IPS-20b (cell line): ENCODE measurements around the gene UBA1.
A peak's percentile ranks its signal among the peaks of the same experiment; 100 is the strongest.

Source experiments
- H3K27ac ChIP-seq: one replicate; pipeline ENCODE4 v1.5.1; 2013; ENCODE audit warnings: low read length
- H3K27me3 ChIP-seq: 2 replicates; pipeline ENCODE4 v1.6.1; 2013; ENCODE audit warnings: mild to moderate bottlenecking, low read length, inconsistent platforms; ENCODE audit not compliant: insufficient read depth
- H3K36me3 ChIP-seq: 2 replicates; pipeline ENCODE4 v1.6.1; 2013; ENCODE audit warnings: low read depth, mild to moderate bottlenecking, inconsistent platforms, low read length, moderate library complexity; ENCODE audit not compliant: insufficient read depth
- H3K4me1 ChIP-seq: 2 replicates; pipeline ENCODE4 v1.6.1; 2013; ENCODE audit warnings: mild to moderate bottlenecking, control low read depth, inconsistent platforms, low read length, moderate library complexity; ENCODE audit not compliant: insufficient read depth
- H3K4me3 ChIP-seq: 2 replicates; pipeline ENCODE4 v1.5.1; 2013; ENCODE audit warnings: mild to moderate bottlenecking, low read length, inconsistent platforms
- H3K9ac ChIP-seq: 2 replicates; pipeline ENCODE4 v1.6.1; 2013; ENCODE audit warnings: low read depth, mild to moderate bottlenecking, inconsistent platforms, low read length, moderate library complexity
- H3K9me3 ChIP-seq: 2 replicates; pipeline ENCODE4 v1.6.1; 2013; ENCODE audit warnings: mild to moderate bottlenecking, low read depth, low read length, inconsistent platforms; ENCODE audit not compliant: insufficient read depth

UBA1 gene

GRCh38 chrX:47229427-47229826 is 35.8 kb downstream of the UBA1 start:
- Histone ChIP-seq H3K27ac (no peak overlapping the region), H3K4me1 (no peaks in the 10 kb centered on the region), H3K9me3 (no peaks in the 10 kb centered on the region), H3K27me3 (no peaks in the 10 kb centered on the region), H3K4me3 (no peak overlapping the region), H3K36me3 (peaks cover 42% of the 10 kb centered on the region), H3K9ac (no peak overlapping the region)

- H3K9ac ChIP-seq, result no peak overlapping the region
- no peaks in the 10 kb centered on the region for H3K27me3 ChIP-seq
- no peak overlapping the region for H3K4me3 ChIP-seq
- H3K36me3 ChIP-seq, result peaks cover 33% of the 10 kb centered on the region
- H3K27ac ChIP-seq, result no peak overlapping the region
- no peaks in the 10 kb centered on the region for H3K4me1 ChIP-seq
- H3K9me3 ChIP-seq, result no peaks in the 10 kb centered on the region
Observed at GRCh38 chrX:47230136-47230868, 36.7 kb downstream of the UBA1 start.

DNA sequence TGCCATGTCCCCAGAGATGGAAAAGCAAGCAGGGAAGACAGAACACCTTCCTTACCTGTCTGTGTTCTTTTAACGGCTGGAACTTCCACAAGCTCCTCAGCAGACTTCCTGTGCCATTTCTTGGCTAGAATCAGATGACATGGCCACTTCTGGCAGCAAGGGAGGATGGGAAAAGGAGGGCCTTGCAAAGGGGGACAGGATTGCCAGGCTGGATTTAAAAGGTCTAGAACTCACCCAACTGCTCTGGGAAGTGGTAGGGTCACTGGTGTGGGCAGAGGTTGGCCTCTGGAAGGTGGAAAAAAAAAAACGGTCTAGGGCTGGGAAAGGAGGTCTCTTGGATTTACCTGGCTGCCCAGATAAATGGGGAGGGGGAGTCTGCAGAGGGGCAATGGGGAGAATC is 37.5 kb downstream of the UBA1 start:
- Histone ChIP-seq H3K9ac (no peak overlapping the region), H3K9me3 (no peaks in the 10 kb centered on the region), H3K27ac (no peak overlapping the region), H3K27me3 (no peaks in the 10 kb centered on the region), H3K4me1 (no peaks in the 10 kb centered on the region), H3K36me3 (peaks cover 24% of the 10 kb centered on the region), H3K4me3 (no peak overlapping the region)

DNA sequence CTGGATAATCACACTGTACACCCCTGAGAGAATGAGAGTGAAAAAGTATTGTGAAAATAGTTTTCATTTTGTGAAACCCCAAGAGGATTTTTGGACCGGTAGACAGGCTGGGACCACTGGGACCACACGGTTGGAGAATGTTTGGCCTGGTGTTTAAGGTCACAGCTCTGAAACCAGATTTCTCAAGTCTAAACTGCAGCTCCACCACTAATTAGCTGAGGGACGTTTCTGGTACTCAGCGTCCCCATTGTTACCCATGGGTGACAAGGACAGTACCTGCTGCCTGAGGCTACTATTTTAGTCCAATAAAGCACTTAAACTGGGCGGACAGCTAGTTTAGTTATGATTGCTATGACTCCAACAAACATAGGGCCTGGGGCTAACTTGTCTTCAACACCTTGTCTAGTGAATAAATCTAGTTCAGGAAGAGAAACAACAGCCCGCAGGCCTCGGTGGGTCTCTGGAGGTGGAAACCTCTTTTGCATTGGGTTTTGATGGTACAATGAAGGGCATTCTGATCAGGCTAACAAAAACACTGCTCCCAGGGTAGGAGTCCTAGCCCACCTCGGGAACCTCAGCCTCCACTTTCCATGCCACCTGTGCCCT is 38.7 kb downstream of the UBA1 start:
- H3K9me3 ChIP-seq, result no peaks in the 10 kb centered on the region
- peak overlapping the region; percentile 97 for H3K9ac ChIP-seq
- H3K4me1 ChIP-seq, result no peaks in the 10 kb centered on the region
- H3K27me3 ChIP-seq, result no peaks in the 10 kb centered on the region
- H3K36me3 ChIP-seq, result peaks cover 13% of the 10 kb centered on the region
- H3K4me3 ChIP-seq, result peak overlapping the region; percentile 83
- H3K27ac ChIP-seq, result peak overlapping the region; percentile 90

DNA sequence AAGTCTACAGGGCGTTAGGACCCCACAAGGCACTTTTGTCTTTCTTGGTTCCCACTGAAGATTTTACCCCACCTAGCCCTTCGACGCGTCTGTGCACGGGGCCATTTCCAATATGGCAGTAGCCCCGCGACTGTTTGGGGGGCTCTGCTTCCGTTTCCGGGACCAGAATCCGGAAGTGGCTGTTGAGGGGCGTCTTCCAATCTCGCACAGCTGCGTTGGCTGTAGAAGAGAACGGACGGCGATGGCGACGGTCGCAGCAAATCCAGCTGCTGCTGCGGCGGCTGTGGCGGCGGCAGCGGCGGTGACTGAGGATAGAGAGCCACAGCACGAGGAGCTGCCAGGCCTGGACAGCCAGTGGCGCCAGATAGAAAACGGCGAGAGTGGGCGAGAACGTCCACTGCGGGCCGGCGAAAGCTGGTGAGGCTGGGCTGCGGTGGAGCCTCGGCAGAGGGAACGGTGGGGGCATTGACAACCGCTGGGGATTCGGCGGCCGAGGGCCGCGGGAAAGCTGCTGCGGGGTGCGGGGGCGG is 39.2 kb downstream of the UBA1 start, which contains the start of gene USP11:
TSS of gene USP11 (plus strand) at position 207 of the 530 bp plus-strand sequence. CDS start at position 242, 35 bp downstream.
- Histone ChIP-seq H3K9ac (peak within 1 kb of the TSS; percentile 97), H3K4me1 (no peaks in the 10 kb centered on the region), H3K36me3 (peaks cover 9% of the 10 kb centered on the region), H3K4me3 (peak within 1 kb of the TSS; percentile 83), H3K27ac (peak within 1 kb of the TSS; percentile 90), H3K27me3 (no peaks in the 10 kb centered on the region), H3K9me3 (no peaks in the 10 kb centered on the region)

DNA sequence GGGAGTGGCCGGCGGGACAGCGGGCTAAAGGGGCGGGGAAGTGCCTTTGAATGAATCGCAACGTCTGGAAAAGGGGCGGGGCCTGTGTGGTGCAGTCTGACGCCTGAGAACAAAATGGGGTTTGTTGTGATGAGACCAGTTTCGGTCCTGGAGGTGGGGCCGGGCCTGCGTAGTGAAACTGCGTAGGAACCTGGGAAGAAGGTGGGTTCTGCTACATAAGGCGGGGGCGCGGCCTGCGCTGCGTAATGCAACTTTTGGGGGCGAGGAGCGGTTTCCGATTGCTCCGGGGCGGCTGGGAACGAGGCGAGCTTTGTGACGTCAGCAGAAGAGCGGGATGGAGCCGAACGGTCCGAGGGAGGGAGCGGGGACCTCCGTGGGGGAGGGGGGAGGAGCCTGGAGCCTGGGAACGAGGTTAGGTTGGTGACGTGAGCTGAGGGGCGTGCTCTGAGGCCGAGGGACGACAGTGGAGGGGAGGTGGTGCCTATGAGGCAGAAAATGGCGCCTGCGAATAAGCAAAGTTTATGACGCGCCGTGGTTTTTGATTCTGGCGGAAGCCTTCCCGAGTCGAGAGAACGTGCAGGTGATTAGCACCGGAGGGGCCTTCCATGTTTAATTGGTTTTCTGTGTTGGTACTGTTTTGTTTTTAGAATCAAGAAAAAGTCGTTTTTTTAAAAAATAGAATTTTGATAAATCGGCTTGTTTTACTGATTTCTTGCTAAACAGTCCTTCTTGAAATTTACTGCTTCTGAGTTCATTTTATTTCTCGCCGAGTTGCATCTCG is 39.9 kb downstream of the UBA1 start:
- peak overlapping the region; percentile 97 for H3K9ac ChIP-seq
- H3K9me3 ChIP-seq, result no peaks in the 10 kb centered on the region
- no peaks in the 10 kb centered on the region for H3K27me3 ChIP-seq
- peak overlapping the region; percentile 48 for H3K27ac ChIP-seq
- no peaks in the 10 kb centered on the region for H3K4me1 ChIP-seq
- peak overlapping the region; percentile 83 for H3K4me3 ChIP-seq
- H3K36me3 ChIP-seq, result peaks cover 4% of the 10 kb centered on the region; the same call in 1 of the 2 replicates

- Histone ChIP-seq H3K4me1 (no peaks in the 10 kb centered on the region), H3K36me3 (peaks cover 6% of the 10 kb centered on the region; the same call in 1 of the 2 replicates), H3K9me3 (no peaks in the 10 kb centered on the region), H3K27me3 (no peaks in the 10 kb centered on the region), H3K4me3 (peak overlapping the region; percentile 83), H3K9ac (peak overlapping the region; percentile 97; the same call in 1 of the 2 replicates), H3K27ac (no peak overlapping the region)
Observed at GRCh38 chrX:47234583-47234982, 41.0 kb downstream of the UBA1 start.

GRCh38 chrX:47235691-47236103 is 42.1 kb downstream of the UBA1 start:
- H3K9ac ChIP-seq, result no peak overlapping the region
- H3K27me3 ChIP-seq, result no peaks in the 10 kb centered on the region
- H3K36me3 ChIP-seq, result peaks cover 17% of the 10 kb centered on the region; the same call in 1 of the 2 replicates
- no peak overlapping the region for H3K4me3 ChIP-seq
- H3K4me1 ChIP-seq, result no peaks in the 10 kb centered on the region
- no peak overlapping the region for H3K27ac ChIP-seq
- no peaks in the 10 kb centered on the region for H3K9me3 ChIP-seq

- H3K9me3 ChIP-seq, result no peaks in the 10 kb centered on the region
- H3K27ac ChIP-seq, result no peak overlapping the region
- H3K9ac ChIP-seq, result no peak overlapping the region
- no peaks in the 10 kb centered on the region for H3K27me3 ChIP-seq
- H3K4me1 ChIP-seq, result no peaks in the 10 kb centered on the region
- peaks cover 49% of the 10 kb centered on the region for H3K36me3 ChIP-seq
- H3K4me3 ChIP-seq, result no peak overlapping the region
Observed at GRCh38 chrX:47239199-47239598, 45.6 kb downstream of the UBA1 start.

DNA sequence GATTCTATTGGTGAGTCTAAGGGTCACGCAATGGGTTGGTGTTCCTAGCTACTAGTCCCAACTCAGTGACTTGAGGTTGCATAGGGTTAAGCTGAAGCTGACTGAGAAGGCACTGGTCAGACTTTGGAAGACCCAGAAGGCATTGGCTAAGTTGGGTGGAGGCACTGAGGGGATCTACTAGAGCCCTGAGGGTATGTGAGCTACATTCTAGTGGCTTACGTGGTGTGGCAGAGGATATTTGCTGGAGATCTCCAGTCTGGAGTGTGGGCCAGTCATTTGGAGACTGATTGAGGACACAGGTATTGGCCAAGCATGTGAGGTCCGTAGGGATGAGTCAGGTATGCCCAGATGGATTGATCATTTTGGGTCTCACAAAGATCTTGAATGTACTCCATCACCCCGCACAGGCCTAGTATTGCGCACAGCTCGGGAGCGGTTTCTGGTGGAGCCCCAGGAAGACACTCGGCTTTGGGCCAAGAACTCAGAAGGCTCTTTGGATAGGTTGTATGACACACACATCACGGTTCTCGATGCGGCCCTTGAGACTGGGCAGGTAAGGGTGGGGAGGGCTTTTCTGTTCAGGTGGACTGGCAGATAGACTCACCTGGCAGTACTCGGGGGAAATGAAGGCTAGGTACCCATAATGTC is 46.4 kb downstream of the UBA1 start:
- Histone ChIP-seq H3K4me3 (no peak overlapping the region), H3K9ac (no peak overlapping the region), H3K27me3 (no peaks in the 10 kb centered on the region), H3K36me3 (peaks cover 57% of the 10 kb centered on the region), H3K27ac (no peak overlapping the region), H3K9me3 (no peaks in the 10 kb centered on the region), H3K4me1 (no peaks in the 10 kb centered on the region)

DNA sequence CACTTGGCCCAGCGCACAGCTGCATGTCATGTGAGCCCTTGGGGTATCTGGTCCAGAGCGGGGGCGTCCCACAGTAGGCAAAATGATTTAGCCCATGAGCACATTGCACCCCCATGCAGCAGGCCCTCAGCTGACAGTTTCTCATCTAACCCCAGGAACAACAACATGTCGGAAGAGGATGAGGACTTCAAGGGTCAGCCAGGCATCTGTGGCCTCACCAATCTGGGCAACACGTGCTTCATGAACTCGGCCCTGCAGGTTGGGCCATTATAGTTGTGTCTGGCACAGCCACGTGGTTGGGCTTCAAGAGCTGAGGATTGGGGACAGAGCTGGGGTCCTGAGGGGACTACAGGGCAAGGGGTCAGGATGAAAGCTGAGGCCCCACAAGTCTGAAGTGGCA is 47.0 kb downstream of the UBA1 start:
- no peaks in the 10 kb centered on the region for H3K9me3 ChIP-seq
- no peak overlapping the region for H3K4me3 ChIP-seq
- peaks cover 61% of the 10 kb centered on the region for H3K36me3 ChIP-seq
- no peak overlapping the region for H3K9ac ChIP-seq
- H3K4me1 ChIP-seq, result no peaks in the 10 kb centered on the region
- no peak overlapping the region for H3K27ac ChIP-seq
- H3K27me3 ChIP-seq, result no peaks in the 10 kb centered on the region
